Left lung (tissue), 10 donors: ENCODE data around the gene MFSD6. TPM values are rescaled to one million over a fixed set of nuclear protein-coding genes. Genes with fewer than 3 reads are reported as not detected.
A peak's percentile ranks its signal among the peaks of the same experiment; 100 is the strongest.

Source experiments
- ATAC-seq: fragments of 200-7000 bp; cut with Tn5 transposase; one replicate; pipeline ENCODE4 v1.9.1; 2020; ENCODE audit warnings: moderate library complexity
- DNase-seq, 4 donors: peaks; one replicate each; pipeline ENCODE4 v3.0.0-alpha.2; 2013 to 2020
- H3K27ac ChIP-seq, 2 donors: fragments of 200-600 bp; sonication (generic) in 1 of 2; one replicate each; pipeline versions ENCODE4 v1.5.0 to v1.8.0; 2020 to 2021
- H3K27me3 ChIP-seq, 2 donors: fragments of 200-600 bp; sonication (generic) in 1 of 2; one replicate each; pipeline versions ENCODE4 v1.5.0 to v1.8.0; 2020 to 2021
- H3K36me3 ChIP-seq, 2 donors: fragments of 200-600 bp; sonication (generic) in 1 of 2; one replicate each; pipeline versions ENCODE4 v1.5.0 to v1.8.0; 2020 to 2021
- H3K4me1 ChIP-seq, 2 donors: fragments of 200-600 bp; one replicate each; pipeline ENCODE4 v1.8.0; 2021
- H3K4me3 ChIP-seq, 2 donors: fragments of 200-600 bp; sonication (generic) in 1 of 2; one replicate each; pipeline versions ENCODE4 v1.5.0 to v1.8.0; 2020 to 2021; ENCODE audit warnings: mild to moderate bottlenecking in 1 of 2
- H3K9me3 ChIP-seq, 2 donors: fragments of 200-600 bp; sonication (generic) in 1 of 2; one replicate each; pipeline versions ENCODE4 v1.5.0 to v1.8.0; 2020 to 2021
- CTCF ChIP-seq, 2 donors: fragments of 200-600 bp; sonication (generic) in 1 of 2; IDR thresholded peaks; one replicate each; pipeline versions ENCODE4 v1.5.0 to v1.8.0; 2021; ENCODE audit warnings: antibody characterized with exemption in 2 of 2
- intact Hi-C, 2 donors: fragments of 100-400 bp; cut with DNase I; formaldehyde crosslinking; loops; one replicate each; pipeline versions ENCODE4 v1.11.2 to v1.14.2; 2022
- polyA plus RNA-seq, 6 donors: library from polyadenylated mRNA; unstranded; fragments of 120-200 nt; gene quantifications; one replicate each; pipeline ENCODE4 v1.2.1, GENCODE V29; 2013; ENCODE audit not compliant: insufficient read length in 6 of 6
- total RNA-seq, 2 donors: library from RNA; stranded (reverse); fragmentation: NEBNext Ultra II Directional; extraction: Animal tissue kit (Norgen Biotek cat#: 25700); gene quantifications; one replicate each; pipeline ENCODE4 v1.2.1, GENCODE V29; 2021
- donor health status: DM: no; HTN: yes; CAD: no.
- donor health status: DM: no; HTN: no; CAD: no.

MFSD6 gene
- total and polyA plus RNA-seq, 8 donors: 21.5 to 46.6 (median 24.8) TPM

DNA sequence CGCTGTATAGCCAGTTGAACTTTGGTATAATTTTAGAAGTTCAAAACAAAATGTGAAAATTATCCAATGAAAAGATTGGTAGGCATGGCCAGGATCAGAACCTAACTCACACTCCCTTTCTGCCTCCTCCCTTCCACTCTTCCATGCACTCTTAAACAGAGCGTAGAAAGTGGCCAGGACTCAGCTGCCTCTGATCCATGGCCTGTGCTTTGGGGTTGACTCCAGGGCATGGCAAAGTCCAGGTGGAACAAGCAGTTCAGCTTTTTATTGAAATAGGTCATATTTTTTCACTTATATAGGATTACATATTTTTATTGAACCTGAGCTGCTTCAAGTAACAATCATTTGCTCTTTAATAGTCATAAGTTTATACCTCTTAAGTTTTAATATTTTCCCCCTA, 38.5 kb upstream of the MFSD6 start:
- no peak for ATAC-seq
- no peak overlapping the region for H3K4me3 ChIP-seq
- H3K4me1 ChIP-seq: no peaks in the 10 kb centered on the region
- TF ChIP-seq CTCF (IDR thresholded peaks at IDR 0.05): no peak
- intact Hi-C loops: no loop called here
- DNase-seq: no peak
- H3K9me3 ChIP-seq: no peaks in the 10 kb centered on the region
- H3K27ac ChIP-seq: no peak overlapping the region
- H3K27me3 ChIP-seq: no peaks in the 10 kb centered on the region
- peaks cover 0 to 58% of the 10 kb centered on the region in 2 donors for H3K36me3 ChIP-seq

- TF ChIP-seq CTCF (IDR thresholded peaks at IDR 0.05): no peak
- ATAC-seq (no peak), DNase-seq (no peak)
- no peak overlapping the region for H3K27ac ChIP-seq
- no peak overlapping the region for H3K4me3 ChIP-seq
- peaks cover 0 to 6% of the 10 kb centered on the region in 2 donors for H3K36me3 ChIP-seq
- no peaks in the 10 kb centered on the region for H3K27me3 ChIP-seq
- no peaks in the 10 kb centered on the region for H3K4me1 ChIP-seq
- no peaks in the 10 kb centered on the region for H3K9me3 ChIP-seq
- intact Hi-C loops: no loop called here
Observed at GRCh38 chr2:190376083-190376482, 32.1 kb upstream of the MFSD6 start.

GRCh38 chr2:190376591-190377245, 31.4 kb upstream of the MFSD6 start:
- Histone ChIP-seq H3K4me3 (no peak overlapping the region), H3K27me3 (no peaks in the 10 kb centered on the region), H3K36me3 (no peaks in the 10 kb centered on the region), H3K9me3 (no peaks in the 10 kb centered on the region), H3K4me1 (no peaks in the 10 kb centered on the region), H3K27ac (no peak overlapping the region)
- ATAC-seq: peak; percentile 9
- intact Hi-C loops: no loop called here
- DNase-seq: no peak
- no peak for TF ChIP-seq CTCF (IDR thresholded peaks at IDR 0.05)

GRCh38 chr2:190378880-190379237, 29.3 kb upstream of the MFSD6 start:
- H3K9me3 ChIP-seq: no peaks in the 10 kb centered on the region
- H3K4me3 ChIP-seq: no peak overlapping the region
- peak overlapping the region in 1 of 2 donors; percentile 23 for H3K27ac ChIP-seq
- no peak for DNase-seq
- TF ChIP-seq CTCF (IDR thresholded peaks at IDR 0.05): no peak
- no peaks in the 10 kb centered on the region for H3K36me3 ChIP-seq
- no peak for ATAC-seq
- no peaks in the 10 kb centered on the region for H3K27me3 ChIP-seq
- H3K4me1 ChIP-seq: no peaks in the 10 kb centered on the region
- intact Hi-C loops: no loop called here

DNA sequence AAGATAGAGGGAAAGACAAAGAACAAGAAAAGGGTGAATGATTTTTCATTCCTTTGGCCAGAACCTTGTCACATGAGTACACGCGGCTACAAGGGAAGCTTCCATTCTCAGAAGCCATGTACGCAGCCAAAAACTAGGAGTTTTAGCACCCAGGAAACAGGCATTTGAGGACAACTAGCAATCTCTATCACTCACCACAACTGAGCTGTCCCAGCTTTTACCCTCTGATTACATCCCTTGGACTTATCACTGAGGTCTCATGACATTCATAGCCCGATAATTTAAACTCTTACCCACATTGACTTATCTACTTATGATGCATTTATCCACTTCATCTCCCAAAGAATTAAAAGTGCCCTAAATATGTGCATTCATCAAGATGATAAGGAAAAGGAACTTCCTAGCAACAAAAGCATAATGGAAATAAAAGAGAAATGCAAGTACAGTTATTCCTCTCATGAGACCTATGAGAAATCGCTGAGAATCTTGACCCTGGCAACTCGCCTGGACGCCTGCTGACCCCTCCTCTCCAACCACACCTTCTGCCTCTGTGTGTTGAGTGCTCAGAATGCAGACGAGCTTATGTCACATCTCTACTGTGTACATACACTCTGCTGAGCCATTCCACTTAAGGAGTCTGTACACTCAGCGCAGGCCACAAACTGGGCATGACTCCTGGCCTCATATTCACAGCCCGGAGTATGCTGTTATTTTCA, 28.7 kb upstream of the MFSD6 start:
- H3K9me3 ChIP-seq: no peaks in the 10 kb centered on the region
- H3K27me3 ChIP-seq: no peaks in the 10 kb centered on the region
- TF ChIP-seq CTCF (IDR thresholded peaks at IDR 0.05): no peak
- DNase-seq (peak in 2 of 4 donors; percentile 53 to 82), ATAC-seq (peak; percentile 95)
- H3K27ac ChIP-seq: peak overlapping the region in 1 of 2 donors; percentile 23
- H3K4me3 ChIP-seq: no peak overlapping the region
- no peaks in the 10 kb centered on the region for H3K4me1 ChIP-seq
- intact Hi-C loops: no loop called here
- no peaks in the 10 kb centered on the region for H3K36me3 ChIP-seq
